ENCODE measurements around the gene BCAS3.

The BCAS3 gene

DNA sequence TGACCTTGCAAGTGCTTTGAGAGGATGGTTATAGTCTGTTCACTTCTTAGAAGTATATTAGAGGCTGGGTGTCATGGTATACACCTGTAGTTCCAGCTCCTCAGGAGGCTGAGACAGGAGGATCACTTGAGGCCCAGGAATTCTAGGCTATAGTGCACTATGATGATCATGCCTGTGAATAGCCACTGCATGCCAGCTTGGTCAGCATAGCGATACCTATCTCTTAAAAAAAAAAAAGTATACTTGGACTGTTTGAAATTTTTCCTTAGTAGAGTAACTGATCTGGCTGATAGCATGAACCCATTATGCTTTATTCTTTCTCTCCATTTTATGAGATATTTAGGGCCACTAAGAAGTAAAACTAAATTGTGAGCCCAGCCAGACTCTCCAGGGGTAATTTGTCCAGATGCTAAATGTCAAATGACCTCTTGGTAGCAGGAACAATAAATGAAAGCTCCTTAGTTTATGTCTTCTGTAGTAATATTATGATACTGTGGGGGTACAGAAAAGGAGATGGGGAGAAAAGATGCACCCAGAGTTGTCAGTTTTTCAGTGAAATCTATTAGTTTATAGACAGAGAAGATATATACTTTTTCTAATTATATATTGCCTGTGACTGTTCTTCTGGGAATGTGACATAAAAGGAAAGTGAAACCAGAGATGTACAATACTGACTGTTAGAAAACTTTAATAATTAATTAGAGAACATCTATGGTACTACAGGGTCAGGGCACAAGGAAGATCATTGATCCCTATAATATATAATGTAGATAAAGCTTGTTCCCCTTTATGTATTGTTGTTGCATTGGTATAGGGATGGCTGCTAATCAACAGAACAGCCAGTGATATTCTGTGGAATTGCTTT, 386.7 kb downstream of the BCAS3 start:
- DNase-seq (ENCODE audit: low read depth, low spot score) = no peak

DNA sequence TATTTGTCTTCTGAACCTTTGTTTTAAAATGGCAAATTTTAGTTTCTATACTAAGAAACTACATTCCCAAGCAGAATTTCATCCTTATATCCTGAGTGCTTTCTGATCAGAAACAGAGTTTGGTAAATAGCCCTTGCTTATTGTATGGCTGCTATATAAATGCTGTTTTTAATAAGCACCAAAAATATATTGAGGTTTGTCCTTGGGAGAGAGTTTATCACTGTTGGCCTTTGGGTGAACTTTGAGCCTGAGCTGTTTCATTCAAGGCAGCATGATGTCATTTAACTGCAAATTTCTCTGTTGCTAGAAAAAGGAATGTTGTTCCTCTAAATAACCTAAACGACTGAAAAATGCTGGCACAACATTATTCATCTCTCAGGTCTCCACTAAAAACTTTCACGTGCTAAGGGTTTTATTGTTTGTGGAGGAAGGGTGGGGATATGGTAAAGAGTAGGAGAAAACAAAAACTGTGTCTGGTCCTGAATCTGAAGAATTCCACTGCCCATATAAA, 387.7 kb downstream of the BCAS3 start:
- DNase-seq (ENCODE audit: low read depth, low spot score) = no peak

DNA sequence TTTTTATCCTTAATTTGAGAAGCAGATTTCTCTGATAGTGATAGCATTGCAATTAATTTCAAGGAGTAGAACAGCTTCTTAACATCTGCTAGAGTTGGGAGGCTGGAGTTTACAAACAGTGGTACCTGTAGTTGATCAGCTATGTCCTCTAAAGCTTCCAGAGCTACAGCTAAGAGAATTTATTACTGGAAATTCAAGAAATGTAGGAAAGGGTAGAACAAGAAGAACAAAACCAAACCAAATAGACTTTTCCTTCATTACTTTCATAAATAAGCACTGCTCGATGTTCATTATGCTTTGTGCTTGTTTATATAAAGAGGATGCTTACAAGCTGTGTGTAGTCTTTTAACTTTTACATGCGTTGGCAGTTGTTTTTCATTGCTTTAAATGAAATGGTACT, 388.4 kb downstream of the BCAS3 start:
- DNase-seq (ENCODE audit: low read depth, low spot score) = no peak

DNA sequence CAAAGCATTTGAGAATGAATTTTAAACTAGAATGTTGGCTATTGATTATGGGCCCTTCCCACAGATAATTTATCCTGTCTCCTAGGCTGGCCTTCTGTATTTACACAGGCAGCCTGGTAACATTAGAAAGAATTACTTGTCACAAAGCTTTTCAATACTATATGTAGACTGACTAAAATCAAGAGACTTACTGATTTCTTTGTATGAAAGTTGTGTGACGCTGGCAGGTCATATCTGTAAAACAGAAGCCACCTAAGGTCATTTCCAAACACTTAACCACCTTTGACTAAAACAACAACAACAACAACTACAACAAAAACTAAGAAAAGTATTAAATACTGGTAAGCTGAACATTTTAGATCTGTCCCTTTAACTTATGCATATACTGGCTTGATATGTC, 393.0 kb downstream of the BCAS3 start:
- DNase-seq (ENCODE audit: low read depth, low spot score) = no peak

DNA sequence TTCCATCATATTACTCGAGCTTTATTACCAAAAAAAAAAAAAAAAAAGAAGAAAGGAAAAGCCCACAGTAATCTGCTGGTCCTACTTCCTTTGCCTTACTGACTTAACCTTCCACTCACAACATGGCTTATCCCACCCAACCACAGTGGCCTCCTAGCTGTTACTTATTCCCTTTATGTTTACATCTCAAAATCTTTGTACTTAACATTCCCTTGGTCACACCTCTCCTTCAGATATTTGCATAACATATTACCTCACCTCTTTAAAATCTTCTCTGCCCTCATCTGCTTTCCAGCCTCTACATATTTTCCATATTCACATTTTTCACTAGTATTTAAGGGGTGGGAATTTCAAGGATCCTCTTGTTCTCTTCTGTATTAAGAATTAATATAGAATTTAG, 395.0 kb downstream of the BCAS3 start:
- DNase-seq (ENCODE audit: low read depth, low spot score) = no peak

DNA sequence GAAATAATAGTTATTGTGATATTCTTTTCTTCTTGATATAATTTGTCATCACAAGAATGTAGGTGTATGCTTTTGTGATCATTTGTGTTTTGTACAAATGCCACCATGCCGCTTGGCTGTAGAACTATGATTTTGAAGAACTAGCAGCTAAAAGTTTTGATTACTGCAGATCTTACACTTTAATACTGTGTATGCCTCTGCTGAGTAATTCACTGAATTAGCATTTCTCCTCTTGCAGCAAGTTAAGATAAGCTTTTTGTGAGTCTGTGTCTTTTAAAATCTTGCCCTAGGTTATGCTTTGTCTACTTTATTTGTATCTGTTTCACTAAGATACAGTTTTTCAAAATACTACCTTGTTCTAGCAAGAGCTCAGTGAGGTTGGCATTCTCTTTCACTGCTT, 395.5 kb downstream of the BCAS3 start:
- DNase-seq (ENCODE audit: low read depth, low spot score) = no peak

DNA sequence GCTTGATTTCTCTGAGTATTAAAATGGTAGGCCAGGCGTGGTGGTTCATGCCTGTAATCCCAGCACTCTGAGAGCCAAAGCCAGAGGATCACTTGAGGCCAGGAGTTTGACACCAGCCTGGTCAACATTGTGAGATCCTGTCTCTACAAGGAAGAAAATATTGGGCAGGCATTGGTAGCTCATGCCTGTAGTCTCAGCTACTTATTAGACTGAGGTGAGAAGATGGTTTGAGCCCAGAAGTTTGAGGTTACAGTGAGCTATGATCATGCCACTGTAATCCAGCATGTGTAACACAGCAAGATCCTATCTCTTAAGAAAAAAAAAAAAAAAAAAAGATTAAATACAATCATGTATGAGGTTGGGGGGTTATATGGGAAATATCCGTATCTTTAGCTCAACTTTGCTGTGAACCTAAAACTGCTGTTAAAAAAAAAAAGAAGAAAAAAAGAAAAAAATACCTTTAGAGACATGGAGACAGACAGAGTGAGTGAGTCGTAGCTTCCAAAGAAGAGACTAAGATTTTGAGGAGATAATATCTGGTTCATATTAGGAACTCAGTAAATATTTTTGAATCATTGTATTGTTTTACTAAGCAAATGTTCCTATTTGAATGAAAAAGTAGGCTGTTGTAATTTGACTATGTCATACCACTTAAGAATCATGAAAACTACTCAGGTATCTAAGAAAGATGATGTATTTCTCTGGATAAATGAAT, 396.3 kb downstream of the BCAS3 start:
- DNase-seq (ENCODE audit: low read depth, low spot score) = no peak

DNA sequence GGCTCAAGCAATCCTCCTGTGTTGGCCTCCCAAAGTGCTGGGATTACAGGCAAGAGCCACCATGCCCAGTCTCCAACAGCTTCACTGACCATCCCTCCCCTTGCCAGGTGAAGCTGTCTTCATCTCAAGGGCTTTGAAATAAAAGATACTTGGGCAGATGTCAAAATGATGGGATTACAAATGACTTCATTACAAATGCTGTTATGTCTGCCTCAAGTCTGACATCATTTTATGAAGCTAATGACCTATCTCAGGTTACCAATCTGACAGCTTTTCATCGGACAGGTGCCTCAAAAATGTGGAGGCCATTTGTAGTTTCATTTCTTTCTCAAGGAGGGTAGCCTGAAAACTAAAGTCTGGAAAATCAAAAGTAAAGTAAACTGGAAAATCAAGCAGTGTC, 398.3 kb downstream of the BCAS3 start:
- no peak for DNase-seq (ENCODE audit: low read depth, low spot score)

DNA sequence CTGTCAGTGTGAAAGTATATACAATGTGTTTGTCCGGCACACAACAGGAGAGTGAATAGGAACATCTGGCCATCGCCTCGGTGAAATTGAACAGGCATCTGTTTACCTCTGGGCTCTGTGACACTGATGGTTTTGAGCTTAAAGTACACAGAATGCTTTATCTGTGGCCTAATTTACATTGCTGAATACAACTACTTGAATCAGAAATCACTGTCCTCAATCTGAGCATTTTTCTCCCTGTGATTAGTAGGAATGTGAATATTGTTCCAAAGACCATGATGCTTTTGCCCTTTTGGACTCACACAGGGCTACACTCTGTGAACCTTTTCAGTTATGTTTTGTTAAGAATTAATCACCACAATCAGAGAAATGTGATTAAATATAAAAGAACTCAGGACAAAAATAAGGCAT, 399.0 kb downstream of the BCAS3 start:
- DNase-seq (ENCODE audit: low read depth, low spot score) = no peak

DNA sequence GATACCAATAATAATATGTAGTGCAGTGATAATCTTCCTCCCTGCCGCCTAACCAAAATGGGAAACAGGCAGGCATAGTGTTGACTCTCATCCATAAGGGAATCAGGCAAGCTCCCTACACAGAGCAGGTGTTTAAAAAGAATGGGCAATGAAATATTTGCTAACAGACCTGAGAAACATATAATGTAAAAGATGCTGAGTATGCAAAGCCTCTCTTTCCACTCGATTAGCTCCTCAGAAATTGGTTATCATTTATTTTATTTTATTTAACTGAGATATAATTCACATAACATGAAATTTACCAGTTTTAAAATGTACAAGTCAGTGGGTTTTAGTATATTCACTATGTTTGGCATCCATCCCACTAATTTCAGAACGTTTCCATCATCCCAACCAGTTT, 404.3 kb downstream of the BCAS3 start:
- no peak for DNase-seq (ENCODE audit: low read depth, low spot score)

DNA sequence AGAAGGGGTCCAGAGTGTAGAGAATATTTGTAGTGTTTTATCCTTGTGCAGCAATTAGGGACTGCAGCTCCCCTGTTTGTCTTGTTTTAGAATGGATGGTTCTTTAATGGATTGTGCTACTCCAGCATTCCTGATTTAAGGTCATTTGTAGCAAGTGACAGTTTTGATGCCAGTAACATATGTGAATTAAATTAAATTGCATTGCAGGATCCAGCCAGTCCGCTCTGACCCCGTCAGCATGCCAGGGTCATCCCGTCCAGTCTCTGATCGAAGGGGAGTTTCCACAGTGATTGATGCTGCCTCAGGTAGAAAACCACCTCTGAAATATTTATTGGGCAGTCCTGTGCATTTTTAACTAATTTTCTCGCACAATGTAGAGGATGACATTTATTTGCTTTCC, 406.6 kb downstream of the BCAS3 start:
- no peak for DNase-seq (ENCODE audit: low read depth, low spot score)

DNA sequence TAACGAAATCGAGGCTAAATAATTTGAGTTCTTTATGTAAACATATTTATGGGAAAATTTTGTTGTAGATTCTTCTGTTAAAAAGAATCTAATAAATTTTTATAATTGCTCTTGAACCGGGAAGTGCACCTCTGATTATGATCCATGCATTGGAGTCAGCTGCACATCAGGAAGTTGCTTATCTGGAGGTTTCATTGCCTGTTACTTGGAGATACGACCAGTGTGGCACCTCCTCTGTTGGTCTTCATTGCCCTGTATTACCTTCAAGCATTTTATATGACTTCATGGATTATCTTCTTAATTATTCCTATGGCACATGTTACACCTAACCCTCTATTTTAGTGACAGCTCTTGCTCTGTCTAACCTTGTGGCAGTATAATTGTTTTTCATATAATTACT, 409.4 kb downstream of the BCAS3 start:
- DNase-seq (ENCODE audit: low read depth, low spot score) = no peak

DNA sequence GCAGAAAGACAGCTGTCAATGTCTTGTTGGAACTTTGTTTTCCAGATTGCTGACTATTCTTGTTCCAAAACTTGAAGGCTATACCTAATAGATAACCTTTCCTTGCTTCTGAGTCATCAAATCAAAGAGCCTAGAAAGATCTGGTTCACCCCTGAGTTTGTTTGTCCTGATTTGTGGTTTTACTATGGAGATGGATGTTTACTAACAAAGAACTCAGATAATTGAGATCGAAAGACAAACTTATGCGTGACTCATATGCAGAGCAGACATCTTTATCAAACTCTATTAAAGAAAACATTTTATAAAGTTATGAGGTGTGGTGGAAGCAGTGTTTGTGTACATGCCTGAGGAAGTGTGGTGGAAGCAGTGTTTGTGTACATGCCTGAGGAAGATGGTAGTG, 410.9 kb downstream of the BCAS3 start:
- no peak for DNase-seq (ENCODE audit: low read depth, low spot score)

DNA sequence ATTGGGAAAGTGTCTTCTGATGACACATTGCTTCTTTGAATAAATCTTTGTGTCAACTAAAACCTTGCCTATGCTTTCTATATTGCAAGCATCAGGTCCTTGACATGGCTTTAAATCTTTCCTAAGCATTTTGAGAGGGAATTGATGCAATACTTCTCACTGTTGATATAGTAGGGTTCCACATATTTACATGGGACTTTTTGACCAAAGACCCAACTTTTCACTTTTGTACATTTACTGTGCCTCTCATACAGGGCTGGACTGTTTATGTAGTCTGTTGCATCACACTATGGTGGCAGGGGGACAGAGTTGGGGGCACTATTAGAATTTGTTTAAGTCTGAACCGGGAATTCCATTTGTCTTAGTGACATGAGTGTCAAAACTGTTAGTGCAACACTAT, 413.4 kb downstream of the BCAS3 start:
- no peak for DNase-seq (ENCODE audit: low read depth, low spot score)

DNA sequence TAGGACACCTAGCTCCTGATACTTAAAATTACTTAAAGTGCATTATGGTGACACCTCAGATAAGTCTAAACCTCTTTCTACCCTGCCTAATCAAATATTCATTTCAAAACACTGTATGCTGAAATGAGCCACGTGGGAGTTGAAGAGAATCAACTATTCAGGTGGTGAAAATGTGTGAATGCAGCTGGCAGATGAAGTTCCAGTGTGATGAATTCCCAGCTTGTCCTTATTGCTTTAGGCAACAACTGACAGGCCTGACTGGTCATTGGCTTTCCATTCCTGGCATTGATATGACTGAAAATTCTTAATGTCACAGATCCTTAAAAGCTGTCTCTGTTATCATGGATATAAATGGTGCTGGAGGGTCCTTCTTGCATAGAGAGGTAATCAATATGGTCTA, 420.1 kb downstream of the BCAS3 start:
- DNase-seq (ENCODE audit: low read depth, low spot score) = no peak

DNA sequence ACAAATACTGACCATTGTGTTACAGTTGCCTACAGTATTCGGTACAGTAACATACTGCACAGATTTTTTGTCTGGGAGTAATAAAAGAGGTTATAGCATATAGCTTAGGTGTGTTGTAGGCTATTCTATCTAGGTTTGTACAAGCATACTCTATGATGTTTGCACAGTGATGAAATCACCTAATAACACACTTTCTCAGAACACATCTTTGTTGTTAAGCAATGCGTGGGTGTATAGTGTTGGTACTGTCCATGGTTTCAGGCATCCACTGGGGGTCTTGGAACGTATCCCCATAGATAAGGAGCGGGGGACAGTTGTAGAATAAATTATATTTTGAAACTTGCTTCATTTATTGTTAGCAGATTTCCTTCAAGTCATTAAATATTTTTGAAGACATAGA, 428.7 kb downstream of the BCAS3 start:
- DNase-seq (ENCODE audit: low read depth, low spot score) = no peak

DNA sequence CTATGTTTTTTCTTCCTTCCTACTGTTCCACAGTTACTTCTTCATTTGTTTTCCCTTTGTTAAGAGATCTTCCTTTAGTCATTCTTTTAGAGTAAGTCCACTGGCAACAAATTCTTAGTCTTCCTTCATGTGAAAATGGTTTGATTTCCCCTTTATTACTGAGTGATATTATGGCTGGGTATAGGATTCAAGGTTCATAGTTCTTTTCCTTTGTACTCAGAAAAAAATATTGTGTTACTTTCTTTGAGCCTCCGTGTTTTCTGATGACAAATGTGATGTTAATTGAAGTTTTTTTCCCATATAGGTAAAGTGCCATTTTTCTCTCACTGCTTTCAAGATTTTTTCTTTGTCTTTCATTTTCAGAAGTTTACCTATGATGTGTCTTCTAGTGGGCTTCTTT, 438.9 kb downstream of the BCAS3 start:
- no peak for DNase-seq (ENCODE audit: low read depth, low spot score)

DNA sequence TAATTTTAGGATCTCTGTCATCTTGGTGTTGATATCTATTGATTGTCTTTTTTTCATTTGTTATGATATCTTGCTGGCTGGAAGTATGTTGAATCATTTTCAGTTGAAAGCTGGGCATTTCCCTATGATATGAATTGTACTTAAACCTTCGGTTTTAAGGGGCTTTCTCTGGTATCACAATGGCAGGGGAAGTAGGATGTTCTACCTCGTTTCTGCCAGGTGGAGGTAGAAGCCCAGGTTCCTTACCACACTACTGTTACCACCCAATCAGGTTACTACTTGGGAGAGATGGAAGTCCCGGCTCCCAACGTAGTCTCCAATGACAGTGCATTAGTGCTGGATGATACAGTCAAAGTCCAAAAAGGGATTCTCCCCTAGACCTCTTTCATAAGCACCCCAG, 440.3 kb downstream of the BCAS3 start:
- DNase-seq (ENCODE audit: low read depth, low spot score) = no peak

DNA sequence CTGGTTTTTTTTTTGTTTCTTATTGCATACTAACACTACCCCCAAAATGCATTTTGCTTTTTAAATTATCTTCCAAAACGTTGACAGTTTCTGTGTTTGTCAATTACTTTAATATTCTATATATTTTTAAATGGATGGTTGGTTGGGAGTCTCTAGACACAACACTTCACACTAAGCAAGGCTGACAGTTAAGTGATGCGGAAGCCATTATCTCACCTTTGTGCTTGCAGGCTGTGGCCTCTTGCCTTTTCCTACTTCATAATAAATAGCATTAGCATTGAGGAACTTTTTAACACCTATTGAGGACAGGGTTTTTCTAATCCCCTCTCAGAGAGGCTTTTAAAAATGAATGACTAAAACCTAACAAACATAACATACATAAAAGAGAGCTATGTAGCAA, 441.2 kb downstream of the BCAS3 start:
- DNase-seq (ENCODE audit: low read depth, low spot score) = no peak

DNA sequence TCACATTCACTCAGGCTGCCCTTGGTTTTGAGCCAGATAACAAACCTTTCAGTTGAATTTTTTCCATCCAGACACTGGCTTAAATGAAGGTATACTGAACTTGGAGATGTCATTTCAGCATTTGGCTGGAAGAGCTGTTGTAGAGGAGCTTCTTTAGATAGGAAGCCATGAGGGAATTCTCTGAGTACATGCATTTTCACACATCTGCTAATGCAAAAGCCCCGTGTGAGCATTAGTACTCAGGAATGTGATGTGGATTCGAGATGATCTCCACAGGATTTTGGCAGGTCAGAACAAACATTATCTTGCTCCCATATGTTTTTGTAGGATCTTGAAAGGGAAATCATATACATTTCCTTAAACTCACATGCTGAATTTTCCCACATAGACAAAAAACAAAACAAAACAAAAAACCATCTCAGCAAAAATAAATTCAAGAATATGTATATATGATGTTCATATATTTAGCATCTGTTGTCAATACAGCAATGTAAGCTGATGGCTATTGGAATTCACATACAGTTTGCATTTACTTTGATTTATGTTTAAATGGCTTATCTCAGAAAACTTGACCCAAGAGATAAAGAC, 444.8 kb downstream of the BCAS3 start:
- DNase-seq (ENCODE audit: low read depth, low spot score) = no peak

DNA sequence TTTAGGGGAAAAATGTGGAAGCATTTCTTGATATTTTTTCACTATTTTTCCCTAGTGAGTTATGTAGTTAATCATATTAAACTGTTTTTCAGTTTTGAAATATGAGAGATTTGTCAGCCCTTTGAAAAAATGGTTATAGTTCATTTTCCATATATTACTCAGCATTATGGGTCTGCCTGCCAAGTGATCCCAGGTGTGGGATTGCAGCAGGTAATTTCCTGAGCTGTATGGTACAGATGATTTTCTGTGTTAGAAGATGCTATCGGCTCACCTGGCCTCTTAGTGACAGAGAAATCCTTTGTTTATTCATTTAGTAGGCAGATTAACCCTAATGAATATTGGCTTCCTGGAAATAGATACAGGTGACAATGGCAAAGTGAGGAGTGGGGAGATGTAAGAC, 446.9 kb downstream of the BCAS3 start:
- no peak for DNase-seq (ENCODE audit: low read depth, low spot score)

DNA sequence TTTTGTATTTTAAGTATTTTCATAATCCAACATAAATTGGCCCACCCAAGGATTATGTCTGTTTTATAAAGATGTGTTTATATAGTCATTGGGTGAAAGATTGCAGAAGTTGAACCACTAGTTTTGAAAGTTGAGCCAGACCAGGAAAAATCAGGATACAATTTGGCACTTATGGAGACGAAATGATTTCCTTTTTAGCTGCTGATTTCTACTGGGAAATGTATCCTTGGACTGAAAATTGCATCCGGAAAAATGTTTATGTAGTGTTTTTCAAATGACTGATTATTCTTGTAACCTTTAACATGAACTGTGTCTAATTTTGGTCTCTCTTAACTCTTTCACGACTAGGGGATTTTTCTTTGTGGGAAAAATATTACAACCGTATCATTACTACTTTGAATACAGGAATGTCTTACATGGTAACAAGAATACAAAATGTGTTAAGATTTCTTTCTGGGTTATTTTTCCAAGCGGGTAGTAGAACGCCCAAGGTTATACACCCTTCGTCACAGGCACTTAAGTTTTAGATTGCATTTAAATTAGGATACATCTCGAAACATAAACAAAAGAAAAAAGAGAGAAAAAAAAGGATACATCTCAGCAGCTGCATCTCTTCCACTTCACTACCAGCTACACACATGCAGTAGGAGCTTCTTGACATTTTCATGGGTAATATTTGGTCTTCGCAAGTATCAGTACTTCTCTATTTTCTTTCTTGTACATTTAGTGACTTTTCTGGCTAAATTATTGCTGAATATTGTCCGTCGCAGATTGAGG, 449.0 kb downstream of the BCAS3 start:
- DNase-seq (ENCODE audit: low read depth, low spot score) = no peak

Data from brain pericyte (primary cell).